BLaER1 (cell line): ENCODE results near the gene SLC22A7.
A peak's percentile ranks its signal among the peaks of the same experiment; 100 is the strongest.

Experiments used
- H3K27ac ChIP-seq: shearing (Covaris generic); formaldehyde crosslinking; 2 replicates; pipeline ENCODE4 v1.8.1; 2022
- H3K27me3 ChIP-seq: shearing (Covaris generic); formaldehyde crosslinking; 2 replicates; pipeline ENCODE4 v1.8.1; 2022
- H3K36me3 ChIP-seq: shearing (Covaris generic); formaldehyde crosslinking; 2 replicates; pipeline ENCODE4 v1.8.1; 2022
- H3K4me1 ChIP-seq: shearing (Covaris generic); formaldehyde crosslinking; 2 replicates; pipeline ENCODE4 v1.8.1; 2022
- H3K4me2 ChIP-seq: shearing (Covaris generic); formaldehyde crosslinking; 2 replicates; pipeline ENCODE4 v1.8.1; 2022
- H3K4me3 ChIP-seq: shearing (Covaris generic); formaldehyde crosslinking; 2 replicates; pipeline ENCODE4 v1.8.1; 2022
- H3K9ac ChIP-seq: shearing (Covaris generic); formaldehyde crosslinking; 2 replicates; pipeline ENCODE4 v1.8.1; 2022
- H3K9me3 ChIP-seq: shearing (Covaris generic); formaldehyde crosslinking; 2 replicates; pipeline ENCODE4 v1.8.1; 2022
- H4K20me1 ChIP-seq: shearing (Covaris generic); formaldehyde crosslinking; 2 replicates; pipeline ENCODE4 v1.8.1; 2022
- Cebpa-rat ChIP-seq: shearing (Covaris generic); IDR thresholded peaks from 2 replicates; pipeline ENCODE4 v1.8.1; 2022

SLC22A7 gene

DNA sequence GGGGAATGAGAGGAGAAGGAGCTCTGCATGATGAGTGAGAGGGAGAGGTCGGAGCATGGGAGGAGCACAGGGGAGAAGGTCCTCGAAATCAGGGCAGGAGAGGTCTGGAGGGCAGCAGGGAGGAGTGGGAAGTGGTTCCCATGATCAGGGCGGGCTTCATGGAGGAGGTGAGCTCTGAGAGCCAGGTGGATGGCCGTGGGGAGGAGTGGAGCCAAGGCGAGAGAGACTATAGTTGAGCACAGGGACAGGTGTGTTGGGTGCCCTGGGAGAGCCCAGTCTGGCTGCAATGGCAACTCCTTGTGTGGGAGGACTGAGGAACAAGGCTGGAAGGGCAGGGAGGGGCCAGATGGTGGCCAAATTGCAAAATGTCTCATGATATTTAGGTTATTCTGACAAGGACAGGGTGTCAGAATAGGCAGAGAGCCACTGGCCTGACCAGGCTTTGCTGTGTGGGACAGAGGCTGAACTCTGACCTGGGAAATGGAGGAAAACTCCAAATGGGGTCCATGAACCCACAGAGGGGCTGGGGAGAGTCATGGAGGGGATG is 33.4 kb upstream of the SLC22A7 start:
- peaks cover 17% of the 10 kb centered on the region for H3K27me3 ChIP-seq
- H4K20me1 ChIP-seq: no peaks in the 10 kb centered on the region; the same call in 1 of the 2 replicates

DNA sequence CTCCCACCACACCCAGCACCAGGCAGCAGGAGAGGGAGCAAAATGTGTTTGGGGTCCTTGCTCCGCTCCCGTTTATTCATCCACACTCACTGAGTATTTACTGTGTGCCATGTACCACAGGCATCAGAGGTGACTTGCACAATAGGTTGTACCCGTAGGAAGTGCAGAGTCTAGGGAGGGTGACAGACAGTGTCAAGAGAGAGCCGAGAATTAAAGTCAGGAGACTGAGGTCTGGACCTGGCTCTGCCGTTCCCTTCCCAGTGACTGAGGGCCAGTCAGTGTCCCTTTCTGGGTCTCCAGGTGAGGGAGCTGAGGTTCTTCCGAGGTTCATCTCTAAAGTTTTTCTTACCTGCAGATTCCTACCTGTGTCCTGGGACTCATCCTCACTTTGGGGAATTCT is 32.5 kb upstream of the SLC22A7 start:
- H3K27ac ChIP-seq: no peak overlapping the region
- no peak overlapping the region for H3K9ac ChIP-seq
- peaks cover 16% of the 10 kb centered on the region for H3K4me1 ChIP-seq
- no peak overlapping the region for H3K4me3 ChIP-seq
- no peak for TF ChIP-seq Cebpa-rat
- no peaks in the 10 kb centered on the region for H3K9me3 ChIP-seq
- H3K36me3 ChIP-seq: no peaks in the 10 kb centered on the region
- no peaks in the 10 kb centered on the region; the same call in 1 of the 2 replicates for H4K20me1 ChIP-seq
- no peak overlapping the region for H3K4me2 ChIP-seq
- H3K27me3 ChIP-seq: peaks cover 26% of the 10 kb centered on the region

More for the DNA sequence above, 33.4 kb upstream of the SLC22A7 start:
- Histone ChIP-seq H3K27ac (no peak overlapping the region), H3K4me2 (no peak overlapping the region), H3K9me3 (no peaks in the 10 kb centered on the region), H3K9ac (no peak overlapping the region), H3K4me3 (no peak overlapping the region), H3K4me1 (peaks cover 7% of the 10 kb centered on the region), H3K36me3 (no peaks in the 10 kb centered on the region)
- no peak for TF ChIP-seq Cebpa-rat

DNA sequence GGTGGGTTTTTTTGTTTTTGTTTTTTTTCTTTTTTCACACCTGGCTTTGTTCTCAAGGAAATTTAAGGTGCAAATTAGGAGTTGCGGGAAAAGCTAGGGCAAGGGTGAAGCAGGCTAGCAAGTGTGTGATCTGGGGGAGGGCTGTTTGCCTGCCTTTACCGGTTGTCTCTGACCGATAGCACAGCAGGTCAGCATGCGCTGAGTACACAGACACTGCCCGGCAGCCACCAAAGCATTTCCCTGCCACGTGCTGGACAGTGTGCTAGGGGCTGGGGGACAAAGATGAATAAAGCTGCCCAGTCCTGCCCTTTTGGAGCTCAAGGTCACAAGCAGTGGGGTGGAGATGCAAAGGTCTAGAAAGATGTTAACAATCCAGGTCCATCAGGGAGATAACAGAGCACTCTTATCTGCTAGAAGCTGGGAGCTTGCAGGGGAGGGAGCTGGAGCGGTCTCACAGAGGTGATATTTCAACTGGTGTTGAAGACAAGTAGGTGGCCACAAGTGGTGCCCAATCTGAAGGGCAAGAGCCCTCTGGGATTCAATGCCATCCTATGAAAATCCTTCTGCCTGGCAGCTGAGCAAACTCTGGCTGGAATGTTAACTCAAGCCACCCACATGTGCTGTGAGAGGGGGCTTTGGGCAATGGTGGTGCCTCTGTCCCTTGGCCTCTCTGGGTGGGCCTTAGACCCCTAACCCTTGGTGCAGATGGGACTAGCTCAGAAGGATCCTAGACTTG is 30.3 kb upstream of the SLC22A7 start:
- no peaks in the 10 kb centered on the region; the same call in 1 of the 2 replicates for H4K20me1 ChIP-seq
- no peaks in the 10 kb centered on the region for H3K9me3 ChIP-seq
- H3K27me3 ChIP-seq: peaks cover 28% of the 10 kb centered on the region
- no peak overlapping the region for H3K27ac ChIP-seq
- H3K4me1 ChIP-seq: peaks cover 30% of the 10 kb centered on the region
- no peaks in the 10 kb centered on the region for H3K36me3 ChIP-seq
- no peak for TF ChIP-seq Cebpa-rat
- H3K4me2 ChIP-seq: no peak overlapping the region
- no peak overlapping the region for H3K4me3 ChIP-seq
- H3K9ac ChIP-seq: no peak overlapping the region

DNA sequence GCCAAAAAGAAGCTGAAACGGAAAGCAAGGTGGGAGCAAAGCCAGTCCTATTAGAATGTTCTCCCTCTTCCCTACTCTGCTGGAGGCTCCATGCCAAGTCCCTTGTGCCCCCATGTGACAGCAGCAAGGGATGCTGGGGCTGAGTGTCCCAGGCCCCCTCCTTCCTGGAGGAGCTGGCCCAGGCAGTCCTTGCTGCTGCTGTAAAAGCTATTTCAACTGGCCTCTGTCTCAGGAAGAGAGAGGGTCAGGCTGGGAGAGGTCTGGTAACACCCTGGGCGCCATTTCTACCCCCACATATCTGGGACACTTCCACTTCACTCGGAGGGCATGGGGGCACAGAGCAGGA is 29.7 kb upstream of the SLC22A7 start:
- Histone ChIP-seq H3K4me3 (no peak overlapping the region), H3K9me3 (no peaks in the 10 kb centered on the region), H4K20me1 (no peaks in the 10 kb centered on the region; the same call in 1 of the 2 replicates), H3K4me1 (peaks cover 30% of the 10 kb centered on the region), H3K27ac (no peak overlapping the region), H3K4me2 (no peak overlapping the region), H3K9ac (no peak overlapping the region), H3K36me3 (no peaks in the 10 kb centered on the region), H3K27me3 (peaks cover 31% of the 10 kb centered on the region)
- TF ChIP-seq Cebpa-rat: no peak

DNA sequence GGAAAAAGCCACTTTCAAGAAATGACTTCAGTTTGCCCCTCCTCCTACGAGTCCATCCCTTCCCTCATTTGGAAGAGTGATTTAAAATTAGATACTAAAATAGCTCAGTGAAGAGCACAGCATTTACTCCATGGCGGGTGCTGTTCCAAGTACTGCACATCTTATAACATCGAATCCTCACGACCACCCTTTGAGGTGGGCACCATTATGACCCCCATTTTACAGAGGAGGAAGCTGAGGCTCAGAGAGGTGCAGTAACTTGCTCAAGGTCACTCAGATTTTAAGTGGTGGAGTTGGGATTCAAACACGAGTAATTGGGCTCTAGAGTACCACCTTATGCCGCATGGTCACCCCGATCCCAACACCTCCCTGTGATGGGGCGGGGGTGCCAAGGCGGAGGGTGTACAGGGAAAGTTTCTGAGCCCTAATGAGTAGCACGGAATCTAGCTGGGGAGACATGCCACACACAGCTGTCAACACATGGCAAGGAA is 29.2 kb upstream of the SLC22A7 start:
- peaks cover 30% of the 10 kb centered on the region for H3K4me1 ChIP-seq
- peak overlapping the region; percentile 83 for H3K4me2 ChIP-seq
- H3K9me3 ChIP-seq: no peaks in the 10 kb centered on the region
- no peak for TF ChIP-seq Cebpa-rat
- no peak overlapping the region for H3K27ac ChIP-seq
- H4K20me1 ChIP-seq: no peaks in the 10 kb centered on the region; the same call in 1 of the 2 replicates
- peaks cover 36% of the 10 kb centered on the region for H3K27me3 ChIP-seq
- H3K4me3 ChIP-seq: no peak overlapping the region; the same call in 1 of the 2 replicates
- H3K36me3 ChIP-seq: no peaks in the 10 kb centered on the region
- no peak overlapping the region for H3K9ac ChIP-seq

DNA sequence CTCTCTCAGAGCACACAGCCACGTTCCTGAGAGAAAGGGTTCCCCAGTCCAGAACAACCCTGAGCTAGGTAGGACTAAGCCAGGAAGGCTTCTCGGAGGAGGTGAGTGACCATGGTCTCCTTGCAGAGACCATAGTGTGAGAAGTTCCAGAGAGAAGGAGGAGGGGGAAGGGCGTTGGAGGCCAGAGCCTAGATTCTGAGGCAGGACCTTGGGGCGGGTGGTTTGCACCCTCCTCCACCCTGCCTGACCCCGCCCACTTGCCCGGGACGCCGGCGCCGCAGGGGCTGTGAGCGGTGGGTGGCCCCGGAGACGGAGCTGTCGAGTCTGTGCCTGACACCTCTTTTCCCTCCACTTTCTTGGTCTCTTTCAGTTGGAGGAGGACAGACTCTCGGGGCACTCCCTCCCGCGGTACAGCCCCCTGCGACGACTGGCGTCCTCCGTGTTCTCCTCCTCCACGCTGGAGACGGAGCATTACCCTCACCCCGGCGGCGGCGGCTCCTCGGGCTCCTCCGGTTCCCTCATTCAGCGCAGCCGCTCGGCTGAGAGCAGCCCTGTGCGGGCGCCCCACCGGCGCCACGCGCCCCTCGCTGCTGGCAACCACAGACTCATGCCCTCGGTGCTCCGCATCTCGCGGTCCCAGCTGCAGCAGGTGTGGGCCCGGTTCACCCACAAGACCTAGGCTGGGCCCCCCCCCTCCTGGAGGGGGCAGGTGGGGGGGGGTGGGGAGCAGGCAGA is 28.6 kb upstream of the SLC22A7 start:
- Histone ChIP-seq H4K20me1 (no peaks in the 10 kb centered on the region; the same call in 1 of the 2 replicates), H3K4me3 (peak overlapping the region; percentile 54), H3K4me2 (peak overlapping the region; percentile 83), H3K36me3 (no peaks in the 10 kb centered on the region), H3K9ac (no peak overlapping the region), H3K4me1 (peaks cover 30% of the 10 kb centered on the region), H3K9me3 (no peaks in the 10 kb centered on the region), H3K27ac (no peak overlapping the region), H3K27me3 (peaks cover 42% of the 10 kb centered on the region)
- TF ChIP-seq Cebpa-rat: no peak

DNA sequence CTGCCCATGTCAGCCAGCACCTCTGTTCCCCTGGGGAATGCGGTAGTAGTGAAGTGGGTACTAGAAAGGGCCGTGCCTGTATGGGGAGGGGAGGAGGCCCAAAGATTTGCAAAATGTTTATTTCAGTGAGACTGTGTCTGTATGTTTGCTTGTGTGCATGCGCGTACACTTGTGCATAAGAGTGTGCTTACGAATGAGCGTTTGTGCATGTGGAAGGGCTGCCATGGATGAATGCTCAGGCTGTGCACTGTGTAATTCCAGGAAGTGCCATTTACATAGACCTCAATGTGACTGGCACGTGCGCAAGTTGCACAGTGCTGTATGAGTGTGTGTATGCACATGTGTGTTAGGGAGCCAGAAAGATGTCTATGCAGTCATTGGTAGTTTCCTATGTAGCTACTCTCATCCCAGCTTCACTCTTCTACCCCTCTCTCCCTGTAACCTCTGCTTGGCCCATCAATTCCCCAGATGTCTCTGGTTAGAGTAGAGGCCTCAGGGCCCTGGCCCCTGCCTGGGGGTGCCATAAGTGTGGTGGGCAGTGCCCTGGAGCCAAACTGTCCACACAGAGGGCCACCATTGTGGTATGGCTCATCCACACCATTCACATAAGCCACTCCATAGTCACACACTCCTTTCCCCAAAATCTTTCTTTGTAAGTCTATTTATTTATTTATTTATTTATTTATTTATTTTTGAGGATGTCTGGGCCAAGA is 26.8 kb upstream of the SLC22A7 start:
- no peak overlapping the region for H3K9ac ChIP-seq
- TF ChIP-seq Cebpa-rat: no peak
- no peak overlapping the region for H3K4me3 ChIP-seq
- no peaks in the 10 kb centered on the region for H3K9me3 ChIP-seq
- peaks cover 38% of the 10 kb centered on the region for H3K4me1 ChIP-seq
- peaks cover 1% of the 10 kb centered on the region; the same call in 1 of the 2 replicates for H4K20me1 ChIP-seq
- H3K4me2 ChIP-seq: peak overlapping the region; percentile 83
- no peaks in the 10 kb centered on the region for H3K36me3 ChIP-seq
- H3K27me3 ChIP-seq: peaks cover 60% of the 10 kb centered on the region
- H3K27ac ChIP-seq: no peak overlapping the region

DNA sequence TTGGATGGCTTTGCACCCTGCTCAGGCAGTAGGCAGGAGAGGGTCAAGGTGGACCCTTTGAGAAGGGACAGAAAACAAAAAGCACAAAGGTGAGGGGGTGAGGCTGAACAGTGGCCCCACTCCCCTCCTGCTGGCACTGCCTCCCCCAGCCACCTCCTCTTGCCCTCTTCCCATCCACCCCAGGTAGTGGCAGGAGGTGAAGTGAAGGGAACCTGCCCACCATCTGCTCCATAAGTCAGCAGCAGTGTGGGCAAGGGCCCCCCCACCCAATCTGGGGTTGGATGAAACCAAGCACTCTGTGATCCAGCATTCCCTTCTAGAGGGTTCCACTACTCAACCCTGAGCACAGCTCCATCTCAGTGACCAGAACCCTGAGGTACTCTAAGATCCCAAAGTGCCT is 26.1 kb upstream of the SLC22A7 start:
- 0 out of 2 replicates have a peak overlapping the region, but pooled peaks have one; percentile 83 for H3K4me2 ChIP-seq
- no peak overlapping the region for H3K27ac ChIP-seq
- no peak overlapping the region for H3K4me3 ChIP-seq
- peaks cover 67% of the 10 kb centered on the region for H3K27me3 ChIP-seq
- no peaks in the 10 kb centered on the region for H3K9me3 ChIP-seq
- peaks cover 6% of the 10 kb centered on the region; the same call in 1 of the 2 replicates for H4K20me1 ChIP-seq
- H3K36me3 ChIP-seq: no peaks in the 10 kb centered on the region
- peaks cover 43% of the 10 kb centered on the region for H3K4me1 ChIP-seq
- H3K9ac ChIP-seq: no peak overlapping the region
- TF ChIP-seq Cebpa-rat: no peak

DNA sequence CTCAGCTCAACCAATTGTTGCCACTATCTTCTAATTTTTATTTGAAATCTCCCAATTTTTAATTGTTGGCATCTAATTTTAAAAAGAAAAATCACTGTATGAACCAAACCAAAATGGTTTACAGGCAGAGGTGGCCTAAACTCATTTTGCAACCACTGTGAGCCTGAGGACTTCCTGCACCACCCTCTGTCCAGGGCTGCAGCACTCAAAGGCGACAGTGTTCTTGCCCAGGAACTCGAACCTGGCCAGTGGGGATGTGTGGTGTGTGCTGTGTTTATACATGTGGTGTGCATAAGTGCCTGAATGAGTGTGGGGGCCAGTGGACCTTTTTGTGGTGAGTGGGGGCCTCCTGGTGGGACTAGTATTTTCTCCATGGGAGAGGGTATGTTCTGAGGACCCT is 24.4 kb upstream of the SLC22A7 start:
- TF ChIP-seq Cebpa-rat: no peak
- peaks cover 6% of the 10 kb centered on the region; the same call in 1 of the 2 replicates for H4K20me1 ChIP-seq
- H3K4me2 ChIP-seq: no peak overlapping the region
- no peaks in the 10 kb centered on the region for H3K36me3 ChIP-seq
- no peak overlapping the region for H3K4me3 ChIP-seq
- H3K9ac ChIP-seq: no peak overlapping the region
- H3K27me3 ChIP-seq: peaks cover 74% of the 10 kb centered on the region
- H3K9me3 ChIP-seq: no peaks in the 10 kb centered on the region
- H3K27ac ChIP-seq: no peak overlapping the region
- H3K4me1 ChIP-seq: peaks cover 43% of the 10 kb centered on the region
